ENCODE measurements around the gene PDE11A. TPM values are rescaled to one million over a fixed set of nuclear protein-coding genes. Genes with fewer than 3 reads are reported as not detected.
"Not testable (repeated sequence)": the region's sequence is repeated elsewhere in the genome, so short reads cannot be mapped to it uniquely, and the experiment has no call there.

PDE11A gene
- total RNA-seq, 3 donors from 2014 or later = 0.96 to 2.3 (median 2.2) TPM

- no peak for TF ChIP-seq POLR2AphosphoS5 (IDR thresholded peaks at IDR 0.05)
- TF ChIP-seq CTCF (IDR thresholded peaks at IDR 0.05) = no peak
- no peak for TF ChIP-seq POLR2A (IDR thresholded peaks at IDR 0.05)
- intact Hi-C loops (cut with DNase I; ENCODE audit: low total_unique reads) = no loop called here
- Histone ChIP-seq H3K4me1 (no peaks in the 10 kb centered on the region), H3K4me3 (no peak overlapping the region), H3K9me3 (peaks cover 0 to 2% of the 10 kb centered on the region in 2 donors), H3K27ac (no peak overlapping the region), H3K27me3 (no peaks in the 10 kb centered on the region), H3K36me3 (no peaks in the 10 kb centered on the region)
- no peak for DNase-seq (ENCODE audit: low spot score in 2 of 2)
Observed at GRCh38 chr2:177852389-177852788, 220.2 kb downstream of the PDE11A start.

- TF ChIP-seq POLR2AphosphoS5 (IDR thresholded peaks at IDR 0.05) = no peak
- TF ChIP-seq POLR2A (IDR thresholded peaks at IDR 0.05) = no peak
- TF ChIP-seq CTCF (IDR thresholded peaks at IDR 0.05) = no peak
- intact Hi-C loops (cut with DNase I; ENCODE audit: low total_unique reads) = no loop called here
- peaks cover 0 to 3% of the 10 kb centered on the region in 2 donors for H3K9me3 ChIP-seq
- H3K4me1 ChIP-seq = no peaks in the 10 kb centered on the region
- DNase-seq (ENCODE audit: low spot score in 2 of 2) = no peak
- H3K36me3 ChIP-seq = no peaks in the 10 kb centered on the region
- no peak overlapping the region for H3K27ac ChIP-seq
- H3K4me3 ChIP-seq = no peak overlapping the region
- no peaks in the 10 kb centered on the region for H3K27me3 ChIP-seq
Observed at GRCh38 chr2:177843188-177843587, 229.4 kb downstream of the PDE11A start.

- intact Hi-C loops (cut with DNase I; ENCODE audit: low total_unique reads) = no loop called here
- H3K27me3 ChIP-seq = no peaks in the 10 kb centered on the region
Observed at GRCh38 chr2:177842243-177842642, 230.3 kb downstream of the PDE11A start.

GRCh38 chr2:177835418-177836204, 237.0 kb downstream of the PDE11A start:
- H3K36me3 ChIP-seq; H3K4me3 ChIP-seq; DNase-seq (ENCODE audit: low spot score in 2 of 2); H3K27ac ChIP-seq; H3K4me1 ChIP-seq; H3K27me3 ChIP-seq; intact Hi-C loops (cut with DNase I; ENCODE audit: low total_unique reads): not testable (repeated sequence)
- peaks cover 9 to 44% of the 10 kb centered on the region in 2 donors for H3K9me3 ChIP-seq

More at GRCh38 chr2:177842243-177842642, 230.3 kb downstream of the PDE11A start:
- no peak overlapping the region for H3K4me3 ChIP-seq
- peaks cover 0 to 10% of the 10 kb centered on the region in 2 donors for H3K9me3 ChIP-seq
- DNase-seq (ENCODE audit: low spot score in 2 of 2) = no peak
- no peaks in the 10 kb centered on the region for H3K36me3 ChIP-seq
- TF ChIP-seq CTCF (IDR thresholded peaks at IDR 0.05) (no peak), POLR2A (IDR thresholded peaks at IDR 0.05) (no peak), POLR2AphosphoS5 (IDR thresholded peaks at IDR 0.05) (no peak)
- no peak overlapping the region for H3K27ac ChIP-seq
- H3K4me1 ChIP-seq = no peaks in the 10 kb centered on the region

- no peak for DNase-seq (ENCODE audit: low spot score in 2 of 2)
- Histone ChIP-seq H3K4me1 (no peaks in the 10 kb centered on the region), H3K27me3 (no peaks in the 10 kb centered on the region), H3K9me3 (peaks cover 9 to 37% of the 10 kb centered on the region in 2 donors), H3K36me3 (no peaks in the 10 kb centered on the region), H3K4me3 (no peak overlapping the region), H3K27ac (no peak overlapping the region)
- TF ChIP-seq POLR2AphosphoS5 (IDR thresholded peaks at IDR 0.05) = no peak
- intact Hi-C loops (cut with DNase I; ENCODE audit: low total_unique reads) = loop anchor here (5.0 kb wide), 1 partner anchor 1109 kb away; no protein-coding TSS in a partner anchor
Observed at GRCh38 chr2:177832611-177833433, 239.8 kb downstream of the PDE11A start.
